Activated naive CD8-positive, alpha-beta T cell treated with anti-CD3 and anti-CD28 coated beads, Interleukin-2, amount 50 U/mL, for 24 hours (primary cell): ENCODE measurements around the gene RAB24.

ENCODE experiments used
- ATAC-seq: fragments of 150-1000 bp; cut with Tn5 transposase; one replicate; pipeline ENCODE4 v1.10.0; 2021
- DNase-seq: peaks from one replicate; pipeline ENCODE4 v3.0.0; 2021
- H3K27ac Mint-ChIP-seq: one replicate; pipeline ENCODE4 v1.8.0; 2021; ENCODE audit warnings: mild to moderate bottlenecking, mixed read lengths
- H3K27me3 Mint-ChIP-seq: one replicate; pipeline ENCODE4 v1.8.0; 2021; ENCODE audit warnings: mixed read lengths
- H3K36me3 Mint-ChIP-seq: one replicate; pipeline ENCODE4 v1.8.0; 2021; ENCODE audit warnings: low read depth, mixed read lengths
- H3K4me1 Mint-ChIP-seq: one replicate; pipeline ENCODE4 v1.8.0; 2021; ENCODE audit warnings: mixed read lengths
- H3K4me3 Mint-ChIP-seq: one replicate; pipeline ENCODE4 v1.8.0; 2021; ENCODE audit warnings: mild to moderate bottlenecking, moderate library complexity, mixed read lengths
- H3K9me3 Mint-ChIP-seq: one replicate; pipeline ENCODE4 v1.8.0; 2021; ENCODE audit warnings: mixed read lengths

RAB24 gene

DNA sequence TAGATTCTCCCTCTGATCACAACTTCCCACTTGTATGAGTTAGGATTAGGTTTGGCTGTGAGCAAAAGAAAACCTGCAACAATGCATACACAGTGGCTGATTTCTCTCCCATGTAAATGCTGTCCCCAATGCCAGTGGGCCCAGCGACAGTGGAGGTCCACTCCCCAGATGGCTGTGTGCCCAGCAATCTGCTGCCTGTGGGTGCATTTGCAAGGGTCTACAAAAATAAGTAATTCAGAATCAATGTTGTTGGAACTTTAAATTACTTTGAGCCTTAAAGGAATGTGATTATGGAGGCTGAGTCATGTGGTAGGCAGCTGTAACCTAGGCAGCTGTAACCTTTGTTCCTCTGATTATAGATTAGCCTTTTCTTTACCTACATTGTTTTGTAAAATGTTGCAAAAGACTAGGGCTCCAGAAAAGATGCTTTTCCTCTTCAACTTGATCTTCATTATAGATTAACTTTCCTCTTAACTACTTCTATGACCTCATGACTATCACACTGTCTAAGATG lies 22.4 kb upstream of the RAB24 start:
- no peaks in the 10 kb centered on the region for H3K9me3 Mint-ChIP-seq
- no peak overlapping the region for H3K27ac Mint-ChIP-seq
- no peak overlapping the region for H3K4me3 Mint-ChIP-seq
- ATAC-seq (no peak), DNase-seq (no peak)
- peaks cover 1% of the 10 kb centered on the region for H3K36me3 Mint-ChIP-seq
- H3K27me3 Mint-ChIP-seq, result no peaks in the 10 kb centered on the region
- H3K4me1 Mint-ChIP-seq, result peaks cover 23% of the 10 kb centered on the region

GRCh38 chr5:177320879-177321278 lies 17.4 kb upstream of the RAB24 start:
- no peak overlapping the region for H3K27ac Mint-ChIP-seq
- no peak overlapping the region for H3K4me3 Mint-ChIP-seq
- H3K27me3 Mint-ChIP-seq, result no peaks in the 10 kb centered on the region
- peaks cover 25% of the 10 kb centered on the region for H3K4me1 Mint-ChIP-seq
- DNase-seq (no peak), ATAC-seq (no peak)
- no peaks in the 10 kb centered on the region for H3K9me3 Mint-ChIP-seq
- peaks cover 4% of the 10 kb centered on the region for H3K36me3 Mint-ChIP-seq

DNA sequence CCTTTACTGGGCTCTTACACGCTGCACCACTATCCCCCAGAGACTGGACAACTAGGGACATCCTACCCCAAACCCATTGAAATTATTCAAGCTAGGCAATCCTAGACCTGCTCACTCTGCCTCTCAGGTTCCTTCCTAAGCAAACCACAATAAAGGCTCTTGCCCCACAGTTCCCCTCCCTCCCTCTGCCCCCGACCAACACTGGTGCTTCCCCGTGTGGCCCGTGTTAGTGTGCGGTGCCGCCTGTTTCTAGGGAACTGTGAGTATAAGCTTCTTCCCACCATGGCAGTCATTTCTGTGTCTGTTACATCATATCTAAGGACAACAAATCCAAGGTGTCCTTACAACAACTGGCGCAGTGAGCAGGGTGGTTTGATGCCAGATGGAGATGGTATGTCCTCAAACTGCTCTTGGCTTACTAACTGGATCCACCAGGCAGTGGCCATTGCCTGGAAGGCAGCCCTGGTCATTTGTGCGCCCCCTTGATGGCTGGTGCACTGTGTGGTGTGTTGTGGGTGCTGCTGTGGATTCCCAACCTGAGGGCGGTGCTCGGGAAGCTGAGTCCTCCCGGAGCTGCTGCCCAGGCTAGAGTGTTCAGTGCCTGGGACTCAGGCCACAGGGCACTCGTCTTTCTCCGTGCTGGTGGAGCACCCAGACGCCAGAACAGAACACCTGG lies 16.5 kb upstream of the RAB24 start:
- Mint-ChIP-seq H3K4me3 (no peak overlapping the region), H3K27ac (no peak overlapping the region), H3K27me3 (no peaks in the 10 kb centered on the region), H3K9me3 (no peaks in the 10 kb centered on the region), H3K4me1 (peaks cover 25% of the 10 kb centered on the region), H3K36me3 (peaks cover 4% of the 10 kb centered on the region)
- DNase-seq, result no peak
- ATAC-seq, result peak; percentile 72

DNA sequence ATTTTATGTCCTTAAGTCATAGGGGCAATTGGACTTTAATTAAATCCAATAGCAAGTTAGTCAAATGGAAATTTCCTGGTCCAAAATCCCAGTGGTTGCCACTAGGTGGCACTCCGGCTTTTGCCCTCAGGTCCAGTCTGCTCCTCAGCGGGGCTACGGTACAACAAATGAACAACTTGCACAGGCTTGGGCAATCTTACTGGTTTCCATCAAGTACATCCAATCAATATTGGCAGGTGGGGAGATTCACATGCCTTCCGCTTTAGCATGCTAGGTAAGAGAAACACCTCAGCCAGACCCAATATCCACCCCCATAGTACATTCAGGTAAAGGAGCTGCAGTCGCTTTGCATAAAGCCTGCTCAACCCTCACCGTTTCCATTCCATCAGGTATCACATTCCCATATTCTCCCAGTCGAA lies 14.4 kb upstream of the RAB24 start:
- Mint-ChIP-seq H3K4me3 (no peak overlapping the region), H3K36me3 (peaks cover 4% of the 10 kb centered on the region), H3K27ac (peak overlapping the region; percentile 35), H3K4me1 (peaks cover 20% of the 10 kb centered on the region), H3K27me3 (no peaks in the 10 kb centered on the region), H3K9me3 (no peaks in the 10 kb centered on the region)
- DNase-seq, result peak; percentile 82
- ATAC-seq, result peak; percentile 38

- Mint-ChIP-seq H3K27me3 (no peaks in the 10 kb centered on the region), H3K9me3 (no peaks in the 10 kb centered on the region), H3K36me3 (peaks cover 2% of the 10 kb centered on the region), H3K27ac (no peak overlapping the region), H3K4me1 (peaks cover 28% of the 10 kb centered on the region), H3K4me3 (no peak overlapping the region)
- ATAC-seq, result no peak
- no peak for DNase-seq
These were observed 12.5 kb upstream of the RAB24 start for GRCh38 chr5:177316005-177316404.

- no peak for DNase-seq
- no peak for ATAC-seq
- Mint-ChIP-seq H3K27ac (no peak overlapping the region), H3K4me3 (no peak overlapping the region), H3K4me1 (peaks cover 28% of the 10 kb centered on the region), H3K9me3 (no peaks in the 10 kb centered on the region), H3K27me3 (no peaks in the 10 kb centered on the region), H3K36me3 (peaks cover 2% of the 10 kb centered on the region)
These were observed 11.9 kb upstream of the RAB24 start for GRCh38 chr5:177315411-177315810.

- ATAC-seq (no peak), DNase-seq (no peak)
- Mint-ChIP-seq H3K27ac (no peak overlapping the region), H3K9me3 (no peaks in the 10 kb centered on the region), H3K36me3 (peaks cover 2% of the 10 kb centered on the region), H3K4me3 (no peak overlapping the region), H3K4me1 (peaks cover 25% of the 10 kb centered on the region), H3K27me3 (no peaks in the 10 kb centered on the region)
These were observed 11.1 kb upstream of the RAB24 start for GRCh38 chr5:177314376-177315342.

- H3K27ac Mint-ChIP-seq, result no peak overlapping the region
- ATAC-seq (no peak), DNase-seq (no peak)
- peaks cover 32% of the 10 kb centered on the region for H3K4me1 Mint-ChIP-seq
- no peaks in the 10 kb centered on the region for H3K27me3 Mint-ChIP-seq
- no peaks in the 10 kb centered on the region for H3K9me3 Mint-ChIP-seq
- peaks cover 2% of the 10 kb centered on the region for H3K36me3 Mint-ChIP-seq
- peak overlapping the region; percentile 84 for H3K4me3 Mint-ChIP-seq
These were observed 10.2 kb upstream of the RAB24 start for GRCh38 chr5:177313561-177314259.

- peak overlapping the region; percentile 82 for H3K27ac Mint-ChIP-seq
- ATAC-seq, result peak; percentile 37
- peak; percentile 57 for DNase-seq
These were observed 9.2 kb upstream of the RAB24 start for GRCh38 chr5:177312649-177313181.

GRCh38 chr5:177311723-177312648 lies 8.5 kb upstream of the RAB24 start, which contains the start of gene MXD3:
Gene MXD3 (minus strand): TSS chr5:177311898. CDS start chr5:177311830, 68 bp downstream.
- DNase-seq (peak; percentile 98), ATAC-seq (peak; percentile 78)
- Mint-ChIP-seq H3K4me1 (peaks cover 28% of the 10 kb centered on the region), H3K27ac (peak within 1 kb of the TSS; percentile 82), H3K27me3 (no peaks in the 10 kb centered on the region), H3K9me3 (no peaks in the 10 kb centered on the region), H3K36me3 (peaks cover 3% of the 10 kb centered on the region), H3K4me3 (peak within 1 kb of the TSS; percentile 84)

More at GRCh38 chr5:177312649-177313181, 9.2 kb upstream of the RAB24 start:
- Mint-ChIP-seq H3K27me3 (no peaks in the 10 kb centered on the region), H3K4me1 (peaks cover 27% of the 10 kb centered on the region), H3K9me3 (no peaks in the 10 kb centered on the region), H3K4me3 (peak overlapping the region; percentile 84), H3K36me3 (peaks cover 2% of the 10 kb centered on the region)

- Mint-ChIP-seq H3K27me3 (no peaks in the 10 kb centered on the region), H3K4me1 (peaks cover 33% of the 10 kb centered on the region), H3K27ac (no peak overlapping the region), H3K4me3 (peak overlapping the region; percentile 84), H3K9me3 (no peaks in the 10 kb centered on the region), H3K36me3 (peaks cover 8% of the 10 kb centered on the region)
- no peak for DNase-seq
- no peak for ATAC-seq
These were observed 7.8 kb upstream of the RAB24 start for GRCh38 chr5:177311392-177311722.

GRCh38 chr5:177310757-177311391 lies 7.4 kb upstream of the RAB24 start:
- peaks cover 37% of the 10 kb centered on the region for H3K4me1 Mint-ChIP-seq
- H3K9me3 Mint-ChIP-seq, result no peaks in the 10 kb centered on the region
- DNase-seq (no peak), ATAC-seq (no peak)
- H3K36me3 Mint-ChIP-seq, result peaks cover 13% of the 10 kb centered on the region
- H3K4me3 Mint-ChIP-seq, result peak overlapping the region; percentile 84
- no peaks in the 10 kb centered on the region for H3K27me3 Mint-ChIP-seq
- peak overlapping the region; percentile 67 for H3K27ac Mint-ChIP-seq

- peaks cover 18% of the 10 kb centered on the region for H3K36me3 Mint-ChIP-seq
- peak overlapping the region; percentile 67 for H3K27ac Mint-ChIP-seq
- peak overlapping the region; percentile 84 for H3K4me3 Mint-ChIP-seq
- DNase-seq (no peak), ATAC-seq (no peak)
- H3K4me1 Mint-ChIP-seq, result peaks cover 43% of the 10 kb centered on the region
- no peaks in the 10 kb centered on the region for H3K9me3 Mint-ChIP-seq
- no peaks in the 10 kb centered on the region for H3K27me3 Mint-ChIP-seq
These were observed 6.8 kb upstream of the RAB24 start for GRCh38 chr5:177310332-177310731.
